HepG2 (cell line): Measurements from ENCODE around the gene SOX12. TPM values are rescaled to one million over a fixed set of nuclear protein-coding genes. Genes with fewer than 3 reads are reported as not detected.

Source experiments
- ARID2 ChIP-seq: sonication (generic); formaldehyde crosslinking; IDR thresholded peaks from 2 replicates; pipeline ENCODE4 v1.8.1; 2022; ENCODE audit warnings: mild to moderate bottlenecking, missing genetic modification reagents, borderline replicate concordance
- CENPT ChIP-seq: sonication (generic); formaldehyde crosslinking; IDR thresholded peaks from 2 replicates; pipeline ENCODE4 v1.8.0; 2022; ENCODE audit warnings: low read depth, mild to moderate bottlenecking, moderate library complexity, missing genetic modification reagents
- ELF1 ChIP-seq: sonication (generic); formaldehyde crosslinking; IDR thresholded peaks from 2 replicates; pipeline ENCODE4 v1.4.0; 2020; ENCODE audit warnings: missing genetic modification reagents
- FOSL1 ChIP-seq: sonication (generic); formaldehyde crosslinking; IDR thresholded peaks from 2 replicates; pipeline ENCODE4 v1.9.0; 2021; ENCODE audit warnings: missing genetic modification reagents, borderline replicate concordance
- FOXJ3 ChIP-seq: sonication (generic); formaldehyde crosslinking; IDR thresholded peaks from 2 replicates; pipeline ENCODE4 v1.4.0; 2020; ENCODE audit warnings: missing genetic modification reagents, mild to moderate bottlenecking, borderline replicate concordance
- GMEB1 ChIP-seq: sonication (generic); formaldehyde crosslinking; IDR thresholded peaks from 2 replicates; pipeline ENCODE4 v1.5.1; 2020; ENCODE audit warnings: missing genetic modification reagents, mild to moderate bottlenecking, borderline replicate concordance
- HNRNPUL1 ChIP-seq: fragments of 200-400 bp; formaldehyde crosslinking; IDR thresholded peaks from 2 replicates; pipeline ENCODE4 v1.6.1; 2017; ENCODE audit warnings: low read depth, mild to moderate bottlenecking, low read length, moderate library complexity
- MEIS1 ChIP-seq: sonication (generic); formaldehyde crosslinking; IDR thresholded peaks from 2 replicates; pipeline ENCODE4 v1.9.0; 2021; ENCODE audit warnings: mild to moderate bottlenecking, missing genetic modification reagents, moderate library complexity, borderline replicate concordance
- MIER3 ChIP-seq: IDR thresholded peaks from 2 replicates; pipeline ENCODE4 v1.6.1; 2016; ENCODE audit warnings: missing compliant biosample characterization, borderline replicate concordance
- NKX3-1 ChIP-seq: sonication (generic); formaldehyde crosslinking; IDR thresholded peaks from 2 replicates; pipeline ENCODE4 v1.5.0; 2020; ENCODE audit warnings: missing genetic modification reagents
- NPAS2 ChIP-seq: sonication (generic); formaldehyde crosslinking; IDR thresholded peaks from 2 replicates; pipeline ENCODE4 v1.8.0; 2022; ENCODE audit warnings: mild to moderate bottlenecking, missing genetic modification reagents, borderline replicate concordance
- RCOR2 ChIP-seq: IDR thresholded peaks from 2 replicates; pipeline ENCODE4 v1.6.1; 2016; ENCODE audit warnings: missing biosample characterization, missing genetic modification reagents
- RNF2 ChIP-seq: fragments of 450-650 bp; conservative IDR thresholded peaks from 2 replicates; pipeline ENCODE4 v1.6.1; 2016; ENCODE audit warnings: low read depth
- SMARCC2 ChIP-seq: fragments of 450-650 bp; IDR thresholded peaks from 2 replicates; pipeline ENCODE4 v1.6.1; 2017; ENCODE audit warnings: antibody characterized with exemption, mild to moderate bottlenecking
- SNAPC2 ChIP-seq: sonication (generic); formaldehyde crosslinking; IDR thresholded peaks from 2 replicates; pipeline ENCODE4 v1.8.1; 2022; ENCODE audit warnings: mild to moderate bottlenecking, missing genetic modification reagents
- YY1 ChIP-seq: IDR thresholded peaks from 2 replicates; pipeline ENCODE4 v1.6.1; 2011; ENCODE audit warnings: low read length, low read depth, moderate library complexity, mild to moderate bottlenecking; ENCODE audit not compliant: insufficient read depth, insufficient replicate concordance
- ZBTB7B ChIP-seq: sonication (generic); formaldehyde crosslinking; IDR thresholded peaks from 2 replicates; pipeline ENCODE4 v1.4.0; 2020; ENCODE audit warnings: missing genetic modification reagents
- ZFP62 ChIP-seq: sonication (generic); formaldehyde crosslinking; IDR thresholded peaks from 2 replicates; pipeline ENCODE4 v1.4.0; 2020; ENCODE audit warnings: missing genetic modification reagents
- ZMYM3 ChIP-seq: sonication (generic); formaldehyde crosslinking; IDR thresholded peaks from 2 replicates; pipeline ENCODE4 v1.5.1; 2020; ENCODE audit warnings: mild to moderate bottlenecking, missing genetic modification reagents
- ZNF253 ChIP-seq: sonication (generic); formaldehyde crosslinking; IDR thresholded peaks from 2 replicates; pipeline ENCODE4 v1.8.0; 2022; ENCODE audit warnings: mild to moderate bottlenecking, missing genetic modification reagents, borderline replicate concordance
- ZNF317 ChIP-seq: sonication (generic); formaldehyde crosslinking; IDR thresholded peaks from 2 replicates; pipeline ENCODE4 v1.5.0; 2020; ENCODE audit warnings: mild to moderate bottlenecking, missing genetic modification reagents
- ZNF33B ChIP-seq: sonication (generic); formaldehyde crosslinking; IDR thresholded peaks from 2 replicates; pipeline ENCODE4 v1.5.1; 2020; ENCODE audit warnings: mild to moderate bottlenecking, missing genetic modification reagents
- ZNF460 ChIP-seq: sonication (generic); formaldehyde crosslinking; IDR thresholded peaks from 2 replicates; pipeline ENCODE4 v1.5.1; 2020; ENCODE audit warnings: missing genetic modification reagents, mild to moderate bottlenecking, borderline replicate concordance
- ZNF703 ChIP-seq: sonication (generic); formaldehyde crosslinking; IDR thresholded peaks from 2 replicates; pipeline ENCODE4 v1.5.1; 2020; ENCODE audit warnings: missing genetic modification reagents, mild to moderate bottlenecking, moderate library complexity, borderline replicate concordance
- ZNF784 ChIP-seq: sonication (generic); formaldehyde crosslinking; IDR thresholded peaks from 2 replicates; pipeline ENCODE4 v1.5.1; 2020; ENCODE audit warnings: missing genetic modification reagents, mild to moderate bottlenecking, borderline replicate concordance
- ZSCAN30 ChIP-seq: sonication (generic); formaldehyde crosslinking; IDR thresholded peaks from 2 replicates; pipeline ENCODE4 v1.5.0; 2020; ENCODE audit warnings: mild to moderate bottlenecking, missing genetic modification reagents
- polyA plus RNA-seq, 8 experiments: library from polyadenylated mRNA; depleted of rRNA in 3 of 8; stranded (reverse) in 7 of 8; unstranded in 1 of 8; fragments of >200 nt; fragmentation: Illumina TruSeq in 4 of 8; extraction: Trizol in 4 of 8; gene quantifications; 2 replicates each; pipeline versions ENCODE4 v1.2.1 to v1.2.3, GENCODE V29; 2011 to 2016; ENCODE audit warnings: low read depth in 4 of 8, missing spikeins in 1 of 8, mixed read lengths in 1 of 8; ENCODE audit not compliant: insufficient read depth in 1 of 8
- total RNA-seq, 5 experiments: library from RNA; depleted of rRNA; stranded (reverse); fragments of >200 nt; fragmentation: Illumina TruSeq; extraction: Trizol; gene quantifications; 2 replicates each; pipeline ENCODE4 v1.2.3, GENCODE V29; 2016; ENCODE audit warnings: low read depth in 1 of 5

The SOX12 gene
- total and polyA plus RNA-seq, 2 of the 13 experiments (the other 11 are each of a cell fraction or from before 2014, with no cell fraction given) = 10.0 to 18.7 TPM

GRCh38 chr20:326645-327185 lies 1.4 kb downstream of the SOX12 start (continued):
- TF ChIP-seq FOSL1 (CRISPR knock-in tag) (no peak), ZNF784 (CRISPR knock-in tag) (no peak), ZMYM3 (CRISPR knock-in tag) (no peak), ZBTB7B (CRISPR knock-in tag) (peak; percentile 77; the same call in 1 of the 2 replicates), ZNF317 (no peak), ELF1 (CRISPR knock-in tag) (no peak), SMARCC2 (no peak), ZFP62 (CRISPR knock-in tag) (no peak), ARID2 (CRISPR knock-in tag) (no peak), RCOR2 (CRISPR knock-in tag) (no peak), ZNF253 (CRISPR knock-in tag) (no peak), RNF2 (no peak), SNAPC2 (CRISPR knock-in tag) (no peak), NKX3-1 (no peak), CENPT (CRISPR knock-in tag) (no peak; the same call in 1 of the 2 replicates), ZSCAN30 (CRISPR knock-in tag) (no peak), HNRNPUL1 (no peak), GMEB1 (CRISPR knock-in tag) (no peak), MIER3 (CRISPR knock-in tag) (no peak), MEIS1 (peak; percentile 21; the same call in 1 of the 2 replicates), YY1 (no peak), ZNF460 (CRISPR knock-in tag) (no peak), FOXJ3 (CRISPR knock-in tag) (no peak), NPAS2 (no peak), ZNF703 (CRISPR knock-in tag) (no peak; the same call in 1 of the 2 replicates), ZNF33B (no peak; the same call in 1 of the 2 replicates)
